H1 (cell line): ENCODE results near the gene ZNF831. TPM values are rescaled to one million over a fixed set of nuclear protein-coding genes. Genes with fewer than 3 reads are reported as not detected.

Experiments used
- BACH1 ChIP-seq: IDR thresholded peaks from 2 replicates; pipeline ENCODE4 v1.6.1; 2012; ENCODE audit warnings: low read length, improper control_type of control experiment
- CHD7 ChIP-seq: fragments of 300-600 bp; sonication (generic); IDR thresholded peaks from 2 replicates; pipeline ENCODE4 v1.7.1; 2012; ENCODE audit warnings: low read length, moderate library complexity, mild to moderate bottlenecking, inconsistent platforms; ENCODE audit not compliant: insufficient replicate concordance
- HDAC6 ChIP-seq: IDR thresholded peaks from one replicate; pipeline ENCODE4 v1.7.1; 2012; ENCODE audit warnings: low read depth, mild to moderate bottlenecking, inconsistent platforms, low read length, moderate library complexity
- SP1 ChIP-seq: IDR thresholded peaks from 2 replicates; pipeline ENCODE4 v1.6.1; 2011; ENCODE audit warnings: low read depth, low read length
- TAF7 ChIP-seq: optimal IDR thresholded peaks from 2 replicates; pipeline ENCODE3; 2011; ENCODE audit warnings: low read depth, mild to moderate bottlenecking, inconsistent platforms, low read length, moderate library complexity, borderline replicate concordance
- polyA plus RNA-seq, 7 experiments: library from polyadenylated mRNA; depleted of rRNA in 3 of 7; stranded (reverse) in 5 of 7; unstranded in 2 of 7; fragments of >200 nt in 5 of 7; fragments of 200-250 nt in 2 of 7; gene quantifications; 1 replicate in 5 of 7; 2 replicates in 1 of 7; 4 replicates in 1 of 7; pipeline versions ENCODE4 v1.2.1 to v1.2.3, GENCODE V29; 2011 to 2013; ENCODE audit warnings: missing spikeins in 2 of 7, mixed read lengths in 2 of 7
- total RNA-seq: library from RNA; stranded (reverse); fragmentation: NEBNext Ultra II Directional; extraction: Animal tissue kit (Norgen Biotek cat#: 25700); gene quantifications from 2 replicates; pipeline ENCODE4 v1.2.1, GENCODE V29; 2021

Gene ZNF831
- total and polyA plus RNA-seq, 2 of the 8 experiments (the other 6 are each of a cell fraction or from before 2014, with no cell fraction given), result not detected

GRCh38 chr20:59250293-59250692 is 86.7 kb downstream of the ZNF831 start (continued):
- TF ChIP-seq BACH1 (no peak), SP1 (no peak), HDAC6 (no peak), TAF7 (no peak), CHD7 (no peak)
